Measurements from ENCODE around the gene MIPOL1. TPM values are rescaled to one million over a fixed set of nuclear protein-coding genes. Genes with fewer than 3 reads are reported as not detected.

Gene MIPOL1
- total and polyA plus RNA-seq, 4 experiments from 2014 or later = 0.25 to 0.98 (median 0.69) TPM

GRCh38 chr14:37587131-37587803, 389.5 kb downstream of the MIPOL1 start:
- peaks cover 0 to 43% (median 26%) of the 10 kb centered on the region in 8 donors for H3K9me3 Mint-ChIP-seq
- peaks cover 18% of the 10 kb centered on the region for H3K27me3 ChIP-seq (ENCODE audit: insufficient read depth, low read length)
- no peaks in the 10 kb centered on the region for H3K36me3 ChIP-seq (ENCODE audit: insufficient read depth, low read length)
- H3K27me3 Mint-ChIP-seq = peaks cover 46 to 54% of the 10 kb centered on the region in 2 donors
- no peak overlapping the region for H3K4me3 ChIP-seq (ENCODE audit: low read length in 2 of 2)
- no peaks in the 10 kb centered on the region for H3K4me1 ChIP-seq (ENCODE audit: insufficient read depth, low read length)
- peak overlapping the region in 1 of 7 donors; percentile 2 for H3K27ac Mint-ChIP-seq
- ChIA-PET CTCF (ENCODE audit: partially characterized antibody) (no interaction called here), POLR2A (ENCODE audit: partially characterized antibody) (no interaction called here)
- no peak for DNase-seq
- intact Hi-C loops (cut with micrococcal nuclease) = no loop called here
- peaks cover 0 to 4% of the 10 kb centered on the region in 2 donors for H3K36me3 Mint-ChIP-seq
- H3K27ac ChIP-seq (ENCODE audit: low read depth, low read length) = no peak overlapping the region
- H3K4me1 Mint-ChIP-seq = no peaks in the 10 kb centered on the region
- H3K9me3 ChIP-seq (ENCODE audit: control insufficient read depth in 1 of 2, low read length in 2 of 2) = no peaks in the 10 kb centered on the region
- no peak overlapping the region for H3K4me3 Mint-ChIP-seq

GRCh38 chr14:37587881-37588666, 390.3 kb downstream of the MIPOL1 start:
- H3K4me3 Mint-ChIP-seq = peak overlapping the region in 1 of 8 donors; percentile 5
- peaks cover 18% of the 10 kb centered on the region for H3K27me3 ChIP-seq (ENCODE audit: insufficient read depth, low read length)
- no peaks in the 10 kb centered on the region for H3K4me1 ChIP-seq (ENCODE audit: insufficient read depth, low read length)
- peaks cover 52 to 56% of the 10 kb centered on the region in 2 donors for H3K27me3 Mint-ChIP-seq
- H3K9me3 Mint-ChIP-seq = peaks cover 0 to 49% (median 28%) of the 10 kb centered on the region in 8 donors
- DNase-seq = no peak
- H3K4me3 ChIP-seq (ENCODE audit: low read length in 2 of 2) = no peak overlapping the region
- peak overlapping the region in 1 of 7 donors; percentile 22 for H3K27ac Mint-ChIP-seq
- H3K9me3 ChIP-seq (ENCODE audit: control insufficient read depth in 1 of 2, low read length in 2 of 2) = no peaks in the 10 kb centered on the region
- ChIA-PET CTCF (ENCODE audit: partially characterized antibody) (no interaction called here), POLR2A (ENCODE audit: partially characterized antibody) (no interaction called here)
- intact Hi-C loops (cut with micrococcal nuclease) = no loop called here
- H3K36me3 Mint-ChIP-seq = peaks cover 0 to 2% of the 10 kb centered on the region in 2 donors
- no peaks in the 10 kb centered on the region for H3K36me3 ChIP-seq (ENCODE audit: insufficient read depth, low read length)
- H3K27ac ChIP-seq (ENCODE audit: low read depth, low read length) = no peak overlapping the region
- no peaks in the 10 kb centered on the region for H3K4me1 Mint-ChIP-seq

GRCh38 chr14:37588667-37588955, 390.9 kb downstream of the MIPOL1 start:
- ChIA-PET CTCF (ENCODE audit: partially characterized antibody) (no interaction called here), POLR2A (ENCODE audit: partially characterized antibody) (no interaction called here)
- Histone ChIP-seq H3K27me3 (ENCODE audit: insufficient read depth, low read length) (peaks cover 18% of the 10 kb centered on the region), H3K4me3 (ENCODE audit: low read length in 2 of 2) (no peak overlapping the region), H3K4me1 (ENCODE audit: insufficient read depth, low read length) (no peaks in the 10 kb centered on the region), H3K36me3 (ENCODE audit: insufficient read depth, low read length) (no peaks in the 10 kb centered on the region), H3K27ac (ENCODE audit: low read depth, low read length) (no peak overlapping the region), H3K9me3 (ENCODE audit: control insufficient read depth in 1 of 2, low read length in 2 of 2) (no peaks in the 10 kb centered on the region)
- Mint-ChIP-seq H3K9me3 (peaks cover 0 to 55% (median 29%) of the 10 kb centered on the region in 8 donors), H3K27me3 (peaks cover 52 to 59% of the 10 kb centered on the region in 2 donors), H3K4me1 (no peaks in the 10 kb centered on the region), H3K4me3 (peak overlapping the region in 1 of 8 donors; percentile 5), H3K27ac (peak overlapping the region in 1 of 7 donors; percentile 22), H3K36me3 (no peaks in the 10 kb centered on the region)
- no peak for DNase-seq
- intact Hi-C loops (cut with micrococcal nuclease) = no loop called here

GRCh38 chr14:37588956-37589714, 391.4 kb downstream of the MIPOL1 start:
- Histone ChIP-seq H3K9me3 (ENCODE audit: control insufficient read depth in 1 of 2, low read length in 2 of 2) (no peaks in the 10 kb centered on the region), H3K27me3 (ENCODE audit: insufficient read depth, low read length) (peaks cover 18% of the 10 kb centered on the region), H3K4me3 (ENCODE audit: low read length in 2 of 2) (no peak overlapping the region), H3K4me1 (ENCODE audit: insufficient read depth, low read length) (peaks cover 4% of the 10 kb centered on the region), H3K27ac (ENCODE audit: low read depth, low read length) (no peak overlapping the region), H3K36me3 (ENCODE audit: insufficient read depth, low read length) (no peaks in the 10 kb centered on the region)
- peaks cover 55 to 64% of the 10 kb centered on the region in 2 donors for H3K27me3 Mint-ChIP-seq
- intact Hi-C loops (cut with micrococcal nuclease) = no loop called here
- ChIA-PET CTCF (ENCODE audit: partially characterized antibody) (no interaction called here), POLR2A (ENCODE audit: partially characterized antibody) (no interaction called here)
- no peak for DNase-seq
- peaks cover 1 to 5% (median 3%) of the 10 kb centered on the region in 4 donors for H3K4me1 Mint-ChIP-seq
- H3K36me3 Mint-ChIP-seq = peaks cover 2% of the 10 kb centered on the region in 2 donors
- H3K4me3 Mint-ChIP-seq = peak overlapping the region in 2 of 8 donors; percentile 7 to 20
- H3K9me3 Mint-ChIP-seq = peaks cover 0 to 59% (median 34%) of the 10 kb centered on the region in 8 donors
- peak overlapping the region in 2 of 7 donors; percentile 22 for H3K27ac Mint-ChIP-seq

GRCh38 chr14:37589715-37590427, 392.1 kb downstream of the MIPOL1 start:
- Mint-ChIP-seq H3K4me1 (peaks cover 3 to 8% (median 5%) of the 10 kb centered on the region in 4 donors), H3K27ac (peak overlapping the region in 1 of 7 donors; percentile 22), H3K27me3 (peaks cover 58 to 64% of the 10 kb centered on the region in 2 donors), H3K36me3 (peaks cover 4% of the 10 kb centered on the region in 2 donors), H3K4me3 (no peak overlapping the region), H3K9me3 (peaks cover 0 to 60% (median 36%) of the 10 kb centered on the region in 8 donors)
- Histone ChIP-seq H3K9me3 (ENCODE audit: control insufficient read depth in 1 of 2, low read length in 2 of 2) (no peaks in the 10 kb centered on the region), H3K27me3 (ENCODE audit: insufficient read depth, low read length) (peaks cover 18% of the 10 kb centered on the region), H3K36me3 (ENCODE audit: insufficient read depth, low read length) (no peaks in the 10 kb centered on the region), H3K4me1 (ENCODE audit: insufficient read depth, low read length) (peaks cover 7% of the 10 kb centered on the region), H3K4me3 (ENCODE audit: low read length in 2 of 2) (no peak overlapping the region), H3K27ac (ENCODE audit: low read depth, low read length) (no peak overlapping the region)
- intact Hi-C loops (cut with micrococcal nuclease) = no loop called here
- ChIA-PET POLR2A (ENCODE audit: partially characterized antibody) (no interaction called here), CTCF (ENCODE audit: partially characterized antibody) (no interaction called here)
- DNase-seq = no peak

GRCh38 chr14:37590428-37591139, 392.8 kb downstream of the MIPOL1 start:
- no peak overlapping the region for H3K4me3 ChIP-seq (ENCODE audit: low read length in 2 of 2)
- intact Hi-C loops (cut with micrococcal nuclease) = no loop called here
- H3K36me3 ChIP-seq (ENCODE audit: insufficient read depth, low read length) = no peaks in the 10 kb centered on the region
- Mint-ChIP-seq H3K9me3 (peaks cover 0 to 60% (median 33%) of the 10 kb centered on the region in 8 donors), H3K27ac (peak overlapping the region in 1 of 7 donors; percentile 66), H3K4me3 (no peak overlapping the region), H3K27me3 (peaks cover 57 to 60% of the 10 kb centered on the region in 2 donors), H3K4me1 (peaks cover 4 to 10% (median 6%) of the 10 kb centered on the region in 4 donors), H3K36me3 (peaks cover 4% of the 10 kb centered on the region in 2 donors)
- peaks cover 7% of the 10 kb centered on the region for H3K4me1 ChIP-seq (ENCODE audit: insufficient read depth, low read length)
- no peaks in the 10 kb centered on the region for H3K9me3 ChIP-seq (ENCODE audit: control insufficient read depth in 1 of 2, low read length in 2 of 2)
- H3K27me3 ChIP-seq (ENCODE audit: insufficient read depth, low read length) = peaks cover 18% of the 10 kb centered on the region
- no peak overlapping the region for H3K27ac ChIP-seq (ENCODE audit: low read depth, low read length)
- DNase-seq = no peak
- CTCF ChIA-PET (ENCODE audit: partially characterized antibody) = no interaction called here
- POLR2A ChIA-PET (ENCODE audit: partially characterized antibody) = no interaction called here

All from CD4-positive, alpha-beta memory T cell (primary cell).